HepG2 (cell line): ENCODE results near the gene JMJD7. TPM values are rescaled to one million over a fixed set of nuclear protein-coding genes. Genes with fewer than 3 reads are reported as not detected.

ENCODE experiments used
- AKNA ChIP-seq: sonication (generic); formaldehyde crosslinking; IDR thresholded peaks from 2 replicates; pipeline ENCODE4 v1.4.0; 2020; ENCODE audit warnings: missing genetic modification reagents, borderline replicate concordance
- CBX1 ChIP-seq: IDR thresholded peaks from one replicate; pipeline ENCODE4 v1.6.1; 2016; ENCODE audit warnings: antibody characterized with exemption, low read depth
- CSRNP1 ChIP-seq: sonication (generic); formaldehyde crosslinking; IDR thresholded peaks from 2 replicates; pipeline ENCODE4 v1.8.1; 2023; ENCODE audit warnings: mild to moderate bottlenecking, missing genetic modification reagents
- GLI4 ChIP-seq: sonication (generic); formaldehyde crosslinking; IDR thresholded peaks from 2 replicates; pipeline ENCODE4 v1.5.1; 2020; ENCODE audit warnings: missing genetic modification reagents, mild to moderate bottlenecking, moderate library complexity, borderline replicate concordance
- HINFP ChIP-seq: sonication (generic); formaldehyde crosslinking; IDR thresholded peaks from 2 replicates; pipeline ENCODE4 v1.4.0; 2020; ENCODE audit warnings: low read depth, mild to moderate bottlenecking, missing genetic modification reagents
- HOMEZ ChIP-seq: IDR thresholded peaks from 2 replicates; pipeline ENCODE4 v1.6.1; 2016; ENCODE audit warnings: low read depth
- HOXA3 ChIP-seq: sonication (generic); formaldehyde crosslinking; IDR thresholded peaks from 2 replicates; pipeline ENCODE4 v1.5.0; 2020; ENCODE audit warnings: missing genetic modification reagents
- IRF2 ChIP-seq: IDR thresholded peaks from 2 replicates; pipeline ENCODE4 v1.6.1; 2018; ENCODE audit warnings: missing genetic modification reagents, missing compliant biosample characterization
- NFYC ChIP-seq: IDR thresholded peaks from 2 replicates; pipeline ENCODE4 v1.6.1; 2016; ENCODE audit warnings: missing genetic modification reagents, missing compliant biosample characterization
- TBX3 ChIP-seq: fragments of 450-650 bp; IDR thresholded peaks from 2 replicates; pipeline ENCODE4 v1.6.1; 2017; ENCODE audit warnings: antibody characterized with exemption, mild to moderate bottlenecking, inconsistent platforms, borderline replicate concordance
- THRA ChIP-seq: sonication (generic); formaldehyde crosslinking; IDR thresholded peaks from 2 replicates; pipeline ENCODE4 v1.4.0; 2020; ENCODE audit warnings: missing genetic modification reagents, borderline replicate concordance
- ZNF33A ChIP-seq: sonication (generic); formaldehyde crosslinking; IDR thresholded peaks from 2 replicates; pipeline ENCODE4 v1.5.1; 2020; ENCODE audit warnings: missing genetic modification reagents, mild to moderate bottlenecking, moderate library complexity, borderline replicate concordance
- ZNF550 ChIP-seq: sonication (generic); formaldehyde crosslinking; IDR thresholded peaks from 2 replicates; pipeline ENCODE4 v1.4.0; 2020; ENCODE audit warnings: mild to moderate bottlenecking, missing genetic modification reagents, borderline replicate concordance
- ZNF670 ChIP-seq: sonication (generic); formaldehyde crosslinking; IDR thresholded peaks from 2 replicates; pipeline ENCODE4 v1.8.0; 2022; ENCODE audit warnings: mild to moderate bottlenecking, missing genetic modification reagents, borderline replicate concordance
- ZNF777 ChIP-seq: sonication (generic); formaldehyde crosslinking; IDR thresholded peaks from 2 replicates; pipeline ENCODE4 v1.4.0; 2020; ENCODE audit warnings: missing genetic modification reagents
- ZNF878 ChIP-seq: sonication (generic); formaldehyde crosslinking; IDR thresholded peaks from 2 replicates; pipeline ENCODE4 v1.8.1; 2023; ENCODE audit warnings: mild to moderate bottlenecking, missing genetic modification reagents, moderate library complexity
- ZNF883 ChIP-seq: sonication (generic); formaldehyde crosslinking; IDR thresholded peaks from 2 replicates; pipeline ENCODE4 v1.5.1; 2020; ENCODE audit warnings: mild to moderate bottlenecking, missing genetic modification reagents; ENCODE audit errors: not compliant biosample characterization
- polyA plus RNA-seq, 8 experiments: library from polyadenylated mRNA; depleted of rRNA in 3 of 8; stranded (reverse) in 7 of 8; unstranded in 1 of 8; fragments of >200 nt; fragmentation: Illumina TruSeq in 4 of 8; extraction: Trizol in 4 of 8; gene quantifications; 2 replicates each; pipeline versions ENCODE4 v1.2.1 to v1.2.3, GENCODE V29; 2011 to 2016; ENCODE audit warnings: low read depth in 4 of 8, missing spikeins in 1 of 8, mixed read lengths in 1 of 8; ENCODE audit not compliant: insufficient read depth in 1 of 8
- total RNA-seq, 5 experiments: library from RNA; depleted of rRNA; stranded (reverse); fragments of >200 nt; fragmentation: Illumina TruSeq; extraction: Trizol; gene quantifications; 2 replicates each; pipeline ENCODE4 v1.2.3, GENCODE V29; 2016; ENCODE audit warnings: low read depth in 1 of 5

The JMJD7 gene
- total and polyA plus RNA-seq, 2 of the 13 experiments (the other 11 are each of a cell fraction or from before 2014, with no cell fraction given): 6.4 to 7.1 TPM

GRCh38 chr15:41827880-41828806, at the start of gene JMJD7 (continued):
- TF ChIP-seq HOMEZ (CRISPR knock-in tag): no peak
- peak; percentile 66; the same call in 1 of the 2 replicates for TF ChIP-seq ZNF670 (CRISPR knock-in tag)
- no peak for TF ChIP-seq ZNF550 (CRISPR knock-in tag)
- peak; percentile 60; the same call in 1 of the 2 replicates for TF ChIP-seq HOXA3 (CRISPR knock-in tag)
- no peak for TF ChIP-seq TBX3
- no peak for TF ChIP-seq CBX1
- no peak for TF ChIP-seq THRA (CRISPR knock-in tag)
- TF ChIP-seq ZNF33A: no peak
- TF ChIP-seq ZNF878 (CRISPR knock-in tag): no peak
- peak; percentile 44; the same call in 1 of the 2 replicates for TF ChIP-seq ZNF777
- TF ChIP-seq AKNA (CRISPR knock-in tag): no peak
- no peak for TF ChIP-seq GLI4 (CRISPR knock-in tag)
- TF ChIP-seq CSRNP1 (CRISPR knock-in tag): peak; percentile 38; the same call in 1 of the 2 replicates
- TF ChIP-seq IRF2 (CRISPR knock-in tag): no peak
- TF ChIP-seq ZNF883 (CRISPR knock-in tag): no peak
- no peak for TF ChIP-seq HINFP (CRISPR knock-in tag)
- TF ChIP-seq NFYC (CRISPR knock-in tag): no peak
